ENCODE data around the gene C4orf54.

DNA sequence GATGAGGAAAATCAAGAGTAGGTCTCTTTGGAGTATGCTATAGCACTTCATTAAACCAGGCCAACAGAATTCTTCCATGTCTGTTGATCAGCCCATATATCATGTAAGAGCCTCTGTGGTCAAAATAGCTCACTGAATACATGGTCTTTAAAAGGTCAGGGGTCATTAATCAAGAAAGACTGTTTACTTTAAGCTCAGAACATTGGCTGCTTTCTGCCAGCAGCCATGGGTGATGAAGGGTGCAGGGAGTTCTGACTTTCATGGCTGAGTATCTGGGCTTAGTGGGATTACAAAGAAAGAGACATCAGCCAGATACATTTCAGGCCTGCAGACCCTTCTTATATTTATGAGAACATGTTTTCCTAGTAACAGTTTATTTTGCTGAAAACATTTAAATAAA lies 7.1 kb upstream of the C4orf54 start:
- no peak for TF ChIP-seq JUND (IDR thresholded peaks at IDR 0.05; ENCODE audit: low read length)
- TF ChIP-seq, protein P1, sequence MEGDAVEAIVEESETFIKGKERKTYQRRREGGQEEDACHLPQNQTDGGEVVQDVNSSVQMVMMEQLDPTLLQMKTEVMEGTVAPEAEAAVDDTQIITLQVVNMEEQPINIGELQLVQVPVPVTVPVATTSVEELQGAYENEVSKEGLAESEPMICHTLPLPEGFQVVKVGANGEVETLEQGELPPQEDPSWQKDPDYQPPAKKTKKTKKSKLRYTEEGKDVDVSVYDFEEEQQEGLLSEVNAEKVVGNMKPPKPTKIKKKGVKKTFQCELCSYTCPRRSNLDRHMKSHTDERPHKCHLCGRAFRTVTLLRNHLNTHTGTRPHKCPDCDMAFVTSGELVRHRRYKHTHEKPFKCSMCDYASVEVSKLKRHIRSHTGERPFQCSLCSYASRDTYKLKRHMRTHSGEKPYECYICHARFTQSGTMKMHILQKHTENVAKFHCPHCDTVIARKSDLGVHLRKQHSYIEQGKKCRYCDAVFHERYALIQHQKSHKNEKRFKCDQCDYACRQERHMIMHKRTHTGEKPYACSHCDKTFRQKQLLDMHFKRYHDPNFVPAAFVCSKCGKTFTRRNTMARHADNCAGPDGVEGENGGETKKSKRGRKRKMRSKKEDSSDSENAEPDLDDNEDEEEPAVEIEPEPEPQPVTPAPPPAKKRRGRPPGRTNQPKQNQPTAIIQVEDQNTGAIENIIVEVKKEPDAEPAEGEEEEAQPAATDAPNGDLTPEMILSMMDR (IDR thresholded peaks at IDR 0.05; ENCODE audit: control extremely low read depth in 1 of 3, insufficient read depth in 1 of 3, low read depth in 1 of 3, low read length in 3 of 3), result no peak
